CD4-positive, alpha-beta T cell treated with Interferon gamma for 1 hour (primary cell): Measurements from ENCODE around the gene PPP1R14B.

Experiments
- DNase-seq: peaks from one replicate; pipeline ENCODE4 v3.0.0-alpha.2; 2020

PPP1R14B gene

DNA sequence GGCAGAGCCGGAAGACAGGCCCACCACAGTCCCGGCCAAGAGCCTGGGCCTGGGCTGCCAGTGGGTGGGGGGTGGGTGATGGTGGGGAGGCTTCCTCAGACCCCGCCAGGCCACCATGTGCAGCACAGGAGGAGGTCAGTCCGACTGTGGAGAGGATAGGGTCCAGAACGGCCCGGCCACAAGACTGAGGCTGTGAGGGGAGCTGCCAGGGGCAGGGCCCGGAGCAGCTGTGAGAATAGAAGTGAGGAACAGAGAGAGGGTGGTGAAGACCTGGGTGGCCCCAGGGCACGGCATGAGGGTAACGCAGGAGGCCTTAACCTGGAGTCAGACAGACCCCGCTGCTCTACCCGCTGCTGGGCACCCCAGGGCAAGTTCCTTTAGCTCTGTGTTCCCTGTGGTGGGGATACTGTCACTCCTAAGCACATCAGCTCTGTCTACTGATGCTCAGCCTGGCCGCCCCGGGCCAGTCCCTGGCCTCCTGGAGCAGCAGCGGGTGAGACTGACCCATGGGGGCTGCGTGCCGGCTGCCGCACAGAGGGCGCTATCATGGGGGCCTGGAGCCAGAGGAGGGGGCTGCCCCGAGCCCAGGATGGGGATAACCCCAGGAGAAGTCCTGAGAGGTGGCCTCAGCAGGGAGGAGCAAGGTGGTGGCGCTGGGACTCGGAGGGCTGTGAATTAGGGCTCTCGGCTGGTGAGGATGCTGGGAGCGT lies 38.5 kb downstream of the PPP1R14B start:
- no peak for DNase-seq

DNA sequence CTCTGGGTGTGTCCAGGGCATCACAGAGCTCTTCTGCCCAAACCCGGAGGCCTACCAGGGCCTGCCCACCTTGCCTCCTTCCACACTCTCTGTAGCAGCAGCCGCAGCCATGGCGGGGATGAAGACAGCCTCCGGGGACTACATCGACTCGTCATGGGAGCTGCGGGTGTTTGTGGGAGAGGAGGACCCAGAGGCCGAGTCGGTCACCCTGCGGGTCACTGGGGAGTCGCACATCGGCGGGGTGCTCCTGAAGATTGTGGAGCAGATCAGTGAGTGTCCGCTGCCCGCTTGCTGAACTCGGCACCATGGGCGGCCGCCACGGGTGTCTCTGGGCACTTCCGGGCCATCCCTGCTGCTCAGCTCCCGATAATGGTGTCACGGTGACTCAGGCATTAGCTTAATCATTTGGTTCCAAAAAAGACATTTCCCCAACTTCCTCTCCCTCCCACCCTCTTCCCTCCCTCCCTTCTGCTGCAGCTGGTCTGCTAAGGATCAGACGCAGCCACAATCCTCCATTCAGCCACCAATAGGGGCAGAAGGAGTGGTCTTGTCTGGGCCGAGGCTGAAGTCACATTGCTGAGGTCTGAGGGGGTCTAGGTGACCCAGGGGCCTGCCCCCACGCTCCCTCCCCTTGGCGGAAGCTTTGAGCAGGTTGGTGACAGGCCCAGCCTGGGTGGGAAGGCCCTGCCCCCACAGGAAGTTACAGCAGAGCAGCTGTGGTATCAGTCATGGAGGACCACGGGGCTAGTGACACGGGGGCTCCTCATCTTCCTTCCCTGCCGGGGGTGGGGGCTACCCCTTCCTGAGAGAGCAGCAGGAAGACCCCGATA lies 39.3 kb downstream of the PPP1R14B start:
- peak; percentile 79 for DNase-seq

DNA sequence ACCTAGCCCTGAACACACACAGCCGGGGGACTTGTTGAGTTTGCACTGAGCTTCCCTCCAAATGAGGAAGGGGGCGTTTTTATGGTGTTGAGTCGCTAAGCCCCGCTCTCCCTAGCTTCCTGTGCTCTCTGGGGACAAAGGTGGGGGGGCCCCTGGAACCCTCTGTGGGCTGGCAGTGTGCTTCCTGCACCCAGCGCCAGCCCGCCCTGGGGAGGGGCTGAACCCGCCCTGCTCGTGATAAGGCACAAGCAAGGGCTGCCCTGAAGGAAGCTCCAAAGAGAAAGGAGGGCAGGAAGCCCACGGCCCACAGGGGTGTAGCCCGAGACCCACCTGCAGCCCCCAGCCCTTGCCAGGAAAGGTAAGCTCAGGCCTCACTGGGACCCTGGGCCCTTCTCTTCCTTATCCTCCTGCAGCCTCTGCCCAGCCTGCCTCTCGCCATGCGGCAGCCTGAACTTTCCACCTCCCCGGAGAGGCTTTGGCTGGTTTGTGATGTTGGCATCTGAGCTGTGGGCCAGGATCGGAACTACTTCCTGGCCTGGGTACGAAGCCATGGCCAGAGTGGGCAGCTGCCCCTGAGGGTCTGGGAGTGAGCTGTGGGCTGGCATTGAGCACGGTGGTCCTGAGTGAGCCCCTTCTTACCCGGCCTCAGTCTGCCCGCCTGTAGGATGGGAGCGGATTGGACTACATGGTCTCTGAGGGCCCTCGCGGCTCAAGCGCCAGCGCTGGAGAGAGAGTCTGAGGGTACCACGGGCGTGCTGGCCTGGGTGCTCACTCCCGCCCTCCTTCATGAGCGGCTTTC lies 40.1 kb downstream of the PPP1R14B start, which contains the start of gene FERMT3:
Gene FERMT3, plus strand, starts transcription at position 265 of the 799 bp plus-strand sequence. CDS start 644 bp downstream, outside the sequence.
- peak; percentile 72 for DNase-seq

DNA sequence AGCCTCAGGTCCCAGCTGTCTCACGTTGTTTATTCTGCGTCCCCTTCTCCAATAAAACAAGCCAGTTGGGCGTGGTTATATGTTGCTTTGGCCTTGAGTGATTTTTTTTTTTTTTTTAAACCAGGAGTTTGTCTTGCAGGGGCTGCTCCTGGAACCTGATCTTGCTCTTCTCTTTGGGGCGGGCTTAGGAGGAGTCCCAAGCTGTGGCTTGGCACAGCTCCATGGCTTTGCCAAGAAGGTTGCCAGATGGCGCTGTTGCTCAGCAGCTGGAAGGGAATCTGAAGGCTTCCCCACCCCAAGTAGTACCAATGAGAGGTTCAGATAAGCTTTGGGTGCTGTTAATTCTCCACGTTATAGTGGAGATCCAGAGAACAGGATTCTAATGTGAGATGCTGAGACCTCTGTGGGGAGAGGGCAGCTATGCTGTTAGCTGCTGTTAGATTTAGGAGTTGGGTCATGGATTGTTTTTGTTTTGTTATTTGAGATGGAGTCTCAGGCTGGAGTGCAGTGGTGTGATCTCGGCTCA lies 42.2 kb downstream of the PPP1R14B start:
- DNase-seq = peak; percentile 85

DNA sequence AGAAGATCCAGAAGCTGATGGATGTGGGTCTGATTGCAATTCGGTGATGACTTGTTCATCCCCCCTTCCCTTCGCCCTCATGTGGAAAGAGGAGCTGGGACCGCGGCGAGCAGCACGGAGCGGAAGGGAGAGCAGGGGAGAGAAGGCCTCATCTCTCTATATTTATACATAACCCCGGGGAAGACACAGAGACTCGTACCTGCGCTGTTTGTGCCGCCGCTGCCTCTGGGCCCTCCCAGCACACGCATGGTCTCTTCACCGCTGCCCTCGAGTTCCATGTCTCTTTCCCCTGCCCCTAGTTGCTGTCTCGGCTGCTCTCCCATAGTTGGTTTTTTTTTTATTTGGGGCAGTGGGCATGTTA lies 42.7 kb downstream of the PPP1R14B start:
- DNase-seq = no peak

DNA sequence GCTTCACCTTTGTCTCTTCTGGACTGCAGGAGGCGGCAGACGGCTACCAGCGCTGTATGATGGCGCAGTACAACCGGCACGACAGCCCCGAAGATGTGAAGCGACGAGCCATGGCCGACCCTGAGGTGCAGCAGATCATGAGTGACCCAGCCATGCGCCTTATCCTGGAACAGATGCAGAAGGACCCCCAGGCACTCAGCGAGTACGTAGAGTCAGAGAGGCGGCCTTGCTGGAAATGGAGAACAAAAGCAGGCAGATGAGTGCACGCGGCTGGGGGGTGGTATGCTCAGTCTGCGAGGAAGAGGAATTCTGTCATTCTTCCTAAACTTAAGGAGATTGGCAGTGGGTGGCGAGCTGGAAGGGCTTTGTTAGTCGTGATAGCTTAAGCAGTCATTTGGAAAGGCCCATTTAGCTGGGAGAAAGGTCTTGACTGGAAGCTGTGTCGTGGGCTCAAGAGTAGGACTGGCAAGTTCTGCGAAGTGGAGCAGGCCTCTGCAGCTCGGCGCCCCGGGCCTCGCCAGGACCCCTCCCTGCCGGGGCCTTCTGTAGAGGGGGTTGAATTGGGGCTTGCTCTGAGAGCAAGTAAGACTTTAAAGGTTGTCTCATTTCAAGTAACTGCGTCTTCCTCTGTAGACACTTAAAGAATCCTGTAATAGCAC lies 43.2 kb downstream of the PPP1R14B start:
- DNase-seq = no peak

DNA sequence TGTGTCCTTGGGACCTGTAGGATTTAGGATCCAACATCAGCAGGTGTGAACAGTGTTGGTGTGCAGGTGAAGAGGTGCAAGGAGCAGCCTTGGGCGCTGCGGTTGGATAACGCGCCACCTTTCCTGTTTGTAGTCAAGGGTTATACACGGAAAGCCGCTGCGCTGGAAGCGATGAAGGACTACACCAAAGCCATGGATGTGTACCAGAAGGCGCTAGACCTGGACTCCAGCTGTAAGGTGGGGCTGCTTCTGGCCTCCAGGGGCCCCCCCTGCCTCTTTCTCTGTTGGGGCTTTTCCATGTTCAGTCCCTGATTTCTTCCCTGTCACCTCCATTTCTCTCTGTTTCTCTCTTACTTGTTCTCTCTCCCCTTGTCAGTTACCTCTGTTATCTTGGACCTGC lies 43.8 kb downstream of the PPP1R14B start:
- no peak for DNase-seq

DNA sequence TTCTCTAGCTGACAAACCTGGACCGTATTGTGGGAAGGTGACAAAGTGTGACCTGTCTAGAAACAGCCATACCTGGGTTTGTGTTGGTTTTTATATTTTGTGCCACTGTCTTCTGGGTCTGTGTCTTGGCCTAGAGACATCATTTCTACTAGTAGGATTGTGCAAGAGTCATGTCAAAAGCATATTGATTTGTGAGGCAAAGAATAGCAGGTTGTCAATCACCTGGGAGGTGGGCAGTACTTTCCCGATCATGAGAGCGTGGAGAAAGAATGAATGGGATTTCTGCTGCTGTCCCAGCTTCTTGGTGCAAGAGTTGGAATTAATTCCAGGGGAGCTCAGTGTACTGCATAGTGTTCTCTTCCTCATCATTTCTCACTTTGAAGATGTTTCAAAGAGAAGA lies 45.2 kb downstream of the PPP1R14B start:
- DNase-seq = no peak

DNA sequence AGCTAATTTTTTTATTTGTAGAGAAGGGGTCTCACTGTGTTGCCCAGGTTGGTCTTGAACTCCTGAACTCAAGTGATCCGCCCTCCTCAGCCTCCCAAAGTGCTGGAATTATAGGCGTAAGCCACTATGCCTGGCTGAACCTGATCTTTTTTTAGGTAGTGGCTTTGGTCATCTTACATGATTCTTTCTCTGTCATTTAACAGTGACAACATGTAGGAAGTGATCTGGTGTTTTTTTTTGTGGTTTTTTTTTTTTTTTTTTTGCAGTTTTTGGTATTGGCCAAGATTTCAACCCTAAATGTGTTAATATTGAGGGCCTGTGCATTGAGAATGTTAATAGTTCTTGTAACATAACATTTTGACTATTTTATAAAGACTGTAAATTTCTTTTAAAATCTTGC lies 48.2 kb downstream of the PPP1R14B start:
- no peak for DNase-seq

DNA sequence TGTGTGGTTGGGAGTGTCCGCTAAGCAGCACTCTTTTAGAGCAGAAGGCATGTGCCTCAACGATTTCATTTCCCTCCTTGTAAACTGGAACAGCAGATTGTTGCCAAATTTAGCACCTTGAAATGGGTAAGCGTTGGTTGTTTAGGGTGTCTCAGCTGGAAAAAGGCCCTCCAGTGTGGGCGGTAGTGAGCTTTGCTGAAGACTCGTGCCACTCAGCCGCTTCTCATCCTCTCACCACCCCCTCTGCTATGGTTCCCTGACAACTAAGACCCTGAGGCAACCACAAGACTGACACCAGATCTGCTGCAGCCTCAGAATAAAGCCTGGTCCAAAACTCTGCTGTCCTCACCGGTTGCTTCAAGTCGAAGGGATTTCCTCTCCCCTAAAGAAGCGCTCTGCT lies 50.1 kb downstream of the PPP1R14B start:
- DNase-seq = no peak
